Renal pelvis (tissue), 4 donors: ENCODE measurements around the gene CSNK1G2. TPM values are rescaled to one million over a fixed set of nuclear protein-coding genes. Genes with fewer than 3 reads are reported as not detected.

Experiments used
- DNase-seq: peaks from one replicate; pipeline ENCODE4 v3.0.0-alpha.2; 2013
- polyA plus RNA-seq, 3 donors: library from polyadenylated mRNA; unstranded; fragments of 120-200 nt; gene quantifications; one replicate each; pipeline ENCODE4 v1.2.1, GENCODE V29; 2013; ENCODE audit not compliant: insufficient read length in 3 of 3

CSNK1G2 gene
- polyA plus RNA-seq, 3 donors = 55.7 to 72.6 (median 70.7) TPM

DNA sequence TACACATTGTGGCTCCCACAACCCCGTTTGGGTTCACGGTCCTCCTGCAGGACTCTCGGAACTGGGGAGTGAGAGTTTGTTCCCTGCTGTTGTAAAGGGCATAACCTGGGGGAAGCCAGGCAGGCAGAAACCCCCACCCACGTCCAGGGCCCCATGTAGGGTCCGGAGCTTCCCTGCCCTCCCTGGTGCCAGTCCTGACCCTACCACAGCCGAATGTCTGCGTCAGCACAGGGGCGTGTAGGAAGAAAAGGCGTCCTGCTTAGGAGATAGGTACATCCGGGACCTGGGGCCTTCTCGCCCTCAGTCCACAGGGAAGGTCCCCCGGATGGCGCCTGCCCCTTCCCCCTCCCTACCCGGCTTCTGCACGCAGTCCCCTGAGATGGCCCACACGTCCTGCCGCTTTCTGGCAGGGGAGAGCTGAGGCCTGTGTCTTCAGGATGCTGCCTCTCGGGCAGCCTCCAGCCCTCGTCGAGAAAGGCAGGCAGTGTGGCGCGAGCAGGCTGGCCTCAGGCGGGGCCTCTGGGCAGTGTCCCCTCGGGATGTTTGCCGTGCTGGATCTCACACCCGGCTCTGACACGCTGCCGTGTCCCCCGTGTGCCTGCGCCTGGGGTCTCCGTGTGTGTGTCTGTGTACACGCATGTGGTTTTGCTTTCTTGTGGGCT is 19.1 kb downstream of the CSNK1G2 start:
- no peak for DNase-seq

DNA sequence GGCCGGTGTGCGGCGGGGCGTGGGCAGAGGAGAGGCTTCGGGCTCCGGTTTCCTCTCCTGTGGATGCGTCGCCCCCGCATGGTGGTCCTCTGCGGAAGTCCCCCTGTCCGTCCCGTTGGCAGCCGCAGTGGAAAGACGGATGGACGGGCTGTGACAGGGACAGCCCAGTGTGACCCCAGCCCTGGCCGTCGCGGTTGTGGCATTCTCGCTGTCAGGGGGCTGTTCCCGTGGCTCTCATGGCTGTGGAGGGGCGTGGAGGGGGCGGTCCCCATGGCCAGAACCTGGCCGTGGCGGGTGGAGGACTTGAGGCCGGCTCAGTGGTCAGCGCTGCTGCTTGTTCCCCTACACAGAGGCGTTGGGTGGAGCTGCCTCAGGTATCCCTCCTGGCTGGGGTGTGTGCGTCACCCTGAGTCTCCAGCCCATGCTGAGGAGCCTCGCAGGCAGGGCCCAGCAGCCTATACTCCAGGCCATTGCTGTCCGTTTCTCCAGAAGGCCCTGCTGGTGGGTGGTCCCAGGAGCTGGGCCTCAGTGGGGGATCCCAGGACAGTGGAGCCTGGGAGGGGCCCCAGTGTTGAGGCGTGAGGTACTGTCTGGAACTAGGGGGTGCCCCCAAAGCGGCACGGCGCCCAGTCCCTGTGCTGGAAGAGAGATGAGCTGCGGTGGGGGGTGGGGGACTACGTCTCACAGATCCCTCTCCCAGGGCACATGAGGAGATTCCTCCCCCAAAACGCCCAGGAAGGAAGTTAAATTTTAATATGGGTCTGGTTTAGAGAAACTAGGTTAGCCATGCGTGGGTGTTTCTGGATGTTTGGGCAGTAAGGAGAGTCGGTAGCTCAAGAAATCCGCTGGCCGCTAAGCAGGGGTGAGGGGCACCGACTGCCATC is 20.3 kb downstream of the CSNK1G2 start:
- DNase-seq = no peak

DNA sequence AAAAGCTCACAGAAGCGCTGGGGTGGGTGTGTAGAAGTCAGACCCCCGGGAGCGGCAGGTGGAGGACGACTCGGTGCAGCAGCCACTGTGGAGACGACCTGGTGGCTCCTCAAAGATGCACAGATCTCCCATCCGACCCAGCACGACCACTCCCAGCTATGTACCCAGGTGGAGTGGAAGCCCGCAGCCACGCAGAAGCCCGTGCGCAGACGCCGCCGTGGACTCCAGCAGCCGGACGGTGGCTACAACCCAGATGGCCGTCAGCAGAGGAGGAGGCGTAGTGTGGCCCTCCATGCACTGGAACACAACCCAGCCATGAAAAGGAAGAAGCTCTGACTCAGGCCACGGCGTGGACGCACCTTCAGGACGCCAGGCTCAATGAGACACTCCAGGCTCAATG is 21.7 kb downstream of the CSNK1G2 start:
- DNase-seq = no peak

DNA sequence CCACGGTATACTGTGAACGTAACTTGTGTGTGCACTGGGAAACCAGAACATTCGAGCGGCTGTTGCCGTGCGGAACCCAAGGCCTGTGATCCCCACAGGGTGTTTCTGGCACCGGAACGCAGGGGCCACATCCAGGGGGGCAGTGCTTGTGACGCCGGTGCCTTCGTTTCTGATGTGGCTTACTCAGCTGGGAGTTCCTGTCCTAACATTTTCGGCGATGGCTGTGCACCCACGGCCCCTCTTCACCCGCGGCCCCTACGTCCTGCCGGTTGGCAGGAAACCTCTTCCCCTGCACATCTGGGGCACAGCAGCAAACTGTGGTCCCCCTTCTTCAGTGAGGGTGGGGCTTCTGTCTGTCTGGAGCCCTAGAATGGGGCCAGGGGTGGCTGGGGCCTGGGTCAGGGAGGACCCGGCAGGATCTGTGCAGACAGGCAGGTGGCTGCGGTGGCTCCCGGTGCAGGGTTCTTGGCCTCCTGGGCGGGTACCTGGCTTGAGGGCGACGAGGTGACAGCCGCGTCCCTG is 26.2 kb downstream of the CSNK1G2 start:
- DNase-seq = no peak

DNA sequence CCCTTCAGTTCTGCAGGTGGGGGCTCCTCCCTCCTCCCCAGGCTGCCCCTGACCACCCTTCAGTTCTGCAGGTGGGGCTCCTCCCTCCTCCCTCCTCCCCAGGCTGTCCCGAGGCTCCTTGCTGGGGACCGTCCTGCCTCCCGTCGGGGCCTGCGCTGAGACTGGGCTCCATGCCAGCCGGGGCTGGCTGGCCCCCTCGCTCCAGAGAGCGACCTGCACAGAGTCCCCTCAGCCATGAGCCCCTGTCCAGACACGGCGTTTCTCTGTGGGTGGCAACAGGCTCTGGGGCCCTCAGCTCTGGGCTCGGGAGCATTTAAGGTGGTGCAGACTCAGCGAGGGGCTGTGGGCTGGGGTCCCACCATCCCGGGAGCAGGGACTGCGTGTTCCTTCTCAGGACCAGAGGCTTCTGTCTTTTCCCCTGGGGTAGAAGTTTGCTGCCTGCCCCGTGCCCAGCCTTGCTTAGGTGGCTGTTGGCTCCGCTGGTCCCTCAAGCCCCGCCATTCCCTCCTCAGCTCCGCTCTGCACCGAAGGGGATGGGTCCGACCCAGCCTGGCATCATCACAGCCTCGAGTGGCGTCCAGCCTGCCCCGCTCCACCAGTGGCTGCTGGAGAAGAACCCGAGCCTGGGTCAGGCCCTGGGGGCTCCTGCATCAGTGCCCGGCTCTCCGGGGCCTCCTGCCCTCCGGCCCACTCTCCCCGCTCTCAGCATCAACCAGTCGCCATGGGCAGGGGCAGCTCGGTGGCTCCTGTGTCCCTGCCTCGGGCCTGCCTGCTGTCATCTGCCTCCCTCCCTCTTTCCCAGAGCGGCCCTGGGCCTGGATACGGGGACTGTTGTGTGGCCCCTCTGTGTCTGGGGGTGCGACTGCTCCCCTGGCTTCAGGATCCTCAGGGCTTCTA is 27.6 kb downstream of the CSNK1G2 start:
- no peak for DNase-seq

DNA sequence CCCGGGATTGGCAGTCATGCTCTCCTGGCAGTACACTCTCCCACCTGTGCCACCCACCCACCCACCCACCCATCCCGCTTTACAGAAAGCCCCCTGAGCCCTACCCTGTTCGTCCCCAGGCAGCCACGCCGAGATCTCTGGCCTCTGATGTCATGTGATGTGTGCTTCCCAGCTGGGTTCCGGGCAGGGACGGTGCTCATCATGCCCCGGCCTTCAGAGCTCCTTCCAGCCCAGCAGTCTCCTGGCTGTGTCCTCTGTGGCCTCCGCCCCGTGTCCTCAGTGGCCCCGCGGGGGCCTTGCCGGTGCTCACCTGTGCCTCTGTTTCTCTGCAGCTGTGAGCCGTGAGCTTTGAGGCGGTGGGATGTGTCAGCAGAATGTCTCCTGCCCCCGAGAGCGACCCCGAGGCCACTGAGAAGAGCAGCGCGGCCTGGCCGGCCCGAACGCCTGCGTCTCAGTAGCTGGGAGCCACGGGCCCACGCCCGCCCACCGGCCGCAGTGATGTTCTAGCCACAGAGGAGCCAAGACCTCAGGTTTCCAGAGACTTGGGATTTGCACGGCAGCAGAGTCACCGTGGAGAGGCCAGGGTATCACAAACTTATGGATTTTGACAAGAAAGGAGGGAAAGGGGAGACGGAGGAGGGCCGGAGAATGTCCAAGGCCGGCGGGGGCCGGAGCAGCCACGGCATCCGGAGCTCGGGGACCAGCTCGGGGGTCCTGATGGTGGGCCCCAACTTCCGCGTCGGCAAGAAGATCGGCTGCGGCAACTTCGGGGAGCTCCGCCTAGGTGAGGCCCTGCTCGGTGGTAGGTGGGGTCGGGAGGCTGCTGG is 28.4 kb downstream of the CSNK1G2 start:
- DNase-seq = no peak

DNA sequence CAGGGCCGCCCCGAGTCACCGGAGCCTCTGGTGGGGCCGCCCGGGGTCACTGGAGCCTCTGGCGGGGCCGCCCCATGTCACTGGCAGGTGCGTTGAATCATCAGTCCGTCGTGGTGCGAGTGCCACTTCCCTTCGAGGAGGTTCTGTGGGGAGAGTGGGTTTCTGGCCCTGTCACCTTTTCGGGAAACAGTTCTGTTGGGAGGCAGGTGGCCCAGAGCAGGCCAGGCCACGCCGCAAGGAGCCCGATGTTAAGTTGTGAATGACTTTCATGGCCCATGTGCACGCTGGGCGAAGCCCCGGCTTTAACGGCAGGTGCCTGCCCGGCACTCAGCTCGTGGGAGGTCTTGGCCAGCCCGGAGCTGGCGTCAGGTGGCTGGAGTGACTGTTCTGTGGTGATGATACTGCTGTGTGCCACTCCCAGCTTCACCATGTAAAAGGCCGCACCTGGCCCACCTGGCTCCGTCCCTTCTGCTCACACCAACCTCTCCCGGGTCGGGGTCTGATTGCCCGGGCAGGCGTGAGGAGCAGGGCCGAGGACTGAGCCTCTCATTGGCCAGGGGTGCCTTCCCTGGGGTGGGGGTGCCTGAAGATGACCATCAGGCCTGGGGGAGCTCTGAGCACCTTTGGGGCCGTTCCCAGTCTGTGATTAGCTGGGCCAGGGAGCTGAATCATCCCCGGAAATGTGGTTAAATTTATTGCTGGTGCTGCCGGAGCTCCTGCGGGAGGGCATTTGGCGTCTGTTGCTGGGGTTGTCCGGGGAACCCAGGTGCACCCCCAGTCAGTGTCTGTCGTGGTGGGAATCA is 29.2 kb downstream of the CSNK1G2 start:
- DNase-seq = no peak

DNA sequence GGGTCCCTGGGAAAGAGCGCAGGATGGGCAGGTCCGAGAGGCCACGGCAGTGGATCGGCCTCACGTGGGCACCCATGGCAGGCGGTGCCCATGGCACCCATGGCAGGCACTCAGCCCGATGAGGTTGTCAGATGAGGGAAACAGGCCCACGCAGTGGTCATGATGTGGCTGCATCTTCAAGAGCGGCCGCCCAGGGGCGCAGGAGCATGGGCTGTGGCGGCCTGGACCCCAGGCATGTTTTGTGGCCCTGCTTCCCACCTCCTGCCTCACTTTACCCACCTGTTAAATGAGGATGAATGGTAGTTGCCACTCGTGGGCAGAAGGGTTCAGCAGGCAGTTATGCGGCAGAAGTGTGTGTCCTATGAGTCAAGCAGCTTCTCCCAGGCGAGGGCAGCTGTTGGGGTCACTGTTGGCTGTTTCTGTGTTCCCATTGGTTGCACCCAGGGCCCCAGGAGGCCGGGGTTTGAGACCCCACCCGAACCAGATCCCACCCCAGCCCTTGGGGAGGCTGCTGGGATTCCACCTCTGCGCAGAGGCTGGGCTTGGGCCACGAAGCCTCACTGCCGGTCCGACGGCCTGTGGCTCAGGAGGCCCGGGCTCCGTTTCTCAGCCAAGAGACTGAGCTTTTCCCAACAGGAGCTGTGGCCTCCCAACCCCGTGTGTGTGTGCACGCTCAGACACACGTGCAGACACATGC is 30.0 kb downstream of the CSNK1G2 start:
- no peak for DNase-seq

DNA sequence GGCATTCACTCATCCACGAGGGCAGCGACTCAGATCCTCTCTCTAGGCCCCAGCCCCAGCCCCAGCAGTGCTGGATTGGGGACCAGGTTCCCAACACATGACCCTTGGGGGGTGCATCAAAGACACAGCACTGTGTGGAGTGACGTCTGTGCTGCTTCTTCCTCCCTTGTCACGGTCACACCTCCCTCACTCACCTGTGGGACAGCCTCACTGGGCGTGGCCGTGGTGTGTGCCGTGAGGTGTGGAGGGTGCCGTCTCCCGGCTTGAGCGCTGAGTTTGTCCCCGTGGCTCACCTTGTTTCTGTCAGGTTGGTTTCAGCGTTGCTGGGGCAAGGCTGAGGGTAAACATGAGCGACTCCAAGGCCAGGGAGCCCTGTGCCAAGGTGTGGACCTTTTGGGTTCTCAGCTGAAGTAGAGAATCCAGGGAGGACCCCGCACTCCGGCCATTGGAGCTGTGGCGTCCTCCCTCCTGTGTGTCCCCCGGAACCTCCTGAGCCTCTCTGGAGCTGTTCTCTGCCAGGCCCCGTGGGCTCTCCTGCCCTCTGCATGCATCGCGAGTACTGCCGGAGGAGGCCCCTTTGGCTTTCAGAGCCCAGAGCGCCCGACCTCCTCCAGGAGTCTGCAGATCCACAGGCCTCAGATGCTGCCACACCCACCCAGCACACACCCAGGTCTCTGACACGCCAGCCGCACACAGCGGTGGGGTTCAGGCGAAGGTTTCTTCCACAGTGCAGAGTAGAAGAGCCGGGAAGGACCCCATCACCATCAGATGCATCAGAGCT is 33.6 kb downstream of the CSNK1G2 start:
- DNase-seq = no peak

DNA sequence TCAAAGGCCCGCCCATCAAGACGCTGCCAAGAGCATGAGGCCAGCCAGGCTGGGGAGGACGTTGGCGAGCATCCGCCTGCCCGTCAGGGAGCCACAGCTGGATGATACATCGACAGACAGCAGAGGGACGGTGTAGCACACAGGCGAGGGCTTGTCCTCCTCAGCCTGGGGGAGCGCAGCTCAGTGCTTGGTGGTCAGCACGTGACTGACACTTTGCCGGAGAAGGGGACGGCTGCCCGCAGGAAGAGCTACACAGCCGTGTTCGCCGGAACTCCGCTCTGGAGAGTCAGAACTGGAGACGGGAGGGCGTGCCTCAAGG is 34.1 kb downstream of the CSNK1G2 start:
- no peak for DNase-seq

DNA sequence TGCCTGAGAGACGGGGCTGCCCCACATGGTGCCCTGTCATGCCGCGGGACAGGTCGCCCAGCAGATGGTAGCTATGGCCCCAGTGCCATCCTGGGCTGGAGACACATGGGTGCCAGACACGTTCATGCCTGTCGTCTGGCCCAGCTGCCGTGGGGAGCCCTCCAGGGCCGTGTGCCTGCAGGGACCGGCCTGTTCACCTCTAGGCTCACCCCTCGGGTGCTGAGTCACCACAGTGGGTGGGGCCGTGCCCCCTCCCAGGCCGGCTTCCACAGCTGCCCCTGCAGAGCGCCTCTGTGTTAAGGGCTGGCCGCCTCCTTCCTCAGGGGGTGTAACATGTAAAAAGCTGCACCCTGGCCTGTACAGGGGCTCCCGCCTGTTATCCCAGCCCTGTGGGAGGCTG is 36.1 kb downstream of the CSNK1G2 start:
- DNase-seq = no peak

DNA sequence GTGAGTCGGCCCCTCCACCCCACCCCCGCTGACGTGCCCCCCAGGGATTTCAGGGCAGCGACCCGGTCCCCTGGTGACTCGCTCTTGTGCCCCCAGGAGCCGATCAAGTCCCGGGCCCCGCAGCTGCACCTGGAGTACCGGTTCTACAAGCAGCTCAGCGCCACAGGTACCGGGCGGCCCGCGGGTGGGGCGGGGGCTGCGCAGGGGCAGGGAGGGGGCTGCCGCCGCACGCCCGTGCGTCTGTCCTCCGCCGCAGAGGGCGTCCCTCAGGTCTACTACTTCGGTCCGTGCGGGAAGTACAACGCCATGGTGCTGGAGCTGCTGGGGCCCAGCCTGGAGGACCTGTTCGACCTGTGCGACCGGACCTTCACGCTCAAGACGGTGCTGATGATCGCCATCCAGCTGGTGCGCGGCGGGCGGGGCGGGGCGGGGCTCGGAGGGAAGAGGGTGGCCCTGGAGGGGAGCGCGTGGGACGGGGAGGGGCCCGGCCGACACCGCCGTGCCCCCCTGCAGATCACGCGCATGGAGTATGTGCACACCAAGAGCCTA is 37.4 kb downstream of the CSNK1G2 start:
- DNase-seq = no peak

DNA sequence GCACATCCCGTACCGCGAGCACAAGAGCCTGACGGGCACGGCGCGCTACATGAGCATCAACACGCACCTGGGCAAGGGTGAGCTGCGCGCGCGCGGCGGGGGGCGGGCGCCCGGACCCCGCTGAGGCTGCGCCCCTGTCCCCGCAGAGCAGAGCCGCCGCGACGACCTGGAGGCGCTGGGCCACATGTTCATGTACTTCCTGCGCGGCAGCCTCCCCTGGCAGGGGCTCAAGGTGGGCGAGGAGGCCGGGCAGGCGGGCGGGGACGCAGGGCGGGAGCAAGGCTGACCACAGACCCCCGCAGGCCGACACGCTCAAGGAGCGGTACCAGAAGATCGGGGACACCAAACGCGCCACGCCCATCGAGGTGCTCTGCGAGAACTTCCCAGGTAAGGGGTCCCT is 38.0 kb downstream of the CSNK1G2 start:
- no peak for DNase-seq

DNA sequence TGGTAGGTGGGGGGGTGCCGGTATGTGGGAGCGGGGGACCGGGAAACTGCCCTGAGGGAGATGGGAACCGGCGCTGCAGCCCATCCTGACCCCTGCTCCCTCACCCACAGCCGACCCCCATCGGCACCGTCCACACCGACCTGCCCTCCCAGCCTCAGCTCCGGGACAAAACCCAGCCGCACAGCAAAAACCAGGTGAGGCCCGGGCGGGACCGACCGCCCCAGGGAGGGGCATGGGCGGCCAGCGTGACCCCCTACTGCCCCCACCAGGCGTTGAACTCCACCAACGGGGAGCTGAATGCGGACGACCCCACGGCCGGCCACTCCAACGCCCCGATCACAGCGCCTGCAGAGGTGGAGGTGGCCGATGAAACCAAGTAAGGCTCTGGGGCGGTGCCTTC is 38.7 kb downstream of the CSNK1G2 start:
- DNase-seq = no peak

DNA sequence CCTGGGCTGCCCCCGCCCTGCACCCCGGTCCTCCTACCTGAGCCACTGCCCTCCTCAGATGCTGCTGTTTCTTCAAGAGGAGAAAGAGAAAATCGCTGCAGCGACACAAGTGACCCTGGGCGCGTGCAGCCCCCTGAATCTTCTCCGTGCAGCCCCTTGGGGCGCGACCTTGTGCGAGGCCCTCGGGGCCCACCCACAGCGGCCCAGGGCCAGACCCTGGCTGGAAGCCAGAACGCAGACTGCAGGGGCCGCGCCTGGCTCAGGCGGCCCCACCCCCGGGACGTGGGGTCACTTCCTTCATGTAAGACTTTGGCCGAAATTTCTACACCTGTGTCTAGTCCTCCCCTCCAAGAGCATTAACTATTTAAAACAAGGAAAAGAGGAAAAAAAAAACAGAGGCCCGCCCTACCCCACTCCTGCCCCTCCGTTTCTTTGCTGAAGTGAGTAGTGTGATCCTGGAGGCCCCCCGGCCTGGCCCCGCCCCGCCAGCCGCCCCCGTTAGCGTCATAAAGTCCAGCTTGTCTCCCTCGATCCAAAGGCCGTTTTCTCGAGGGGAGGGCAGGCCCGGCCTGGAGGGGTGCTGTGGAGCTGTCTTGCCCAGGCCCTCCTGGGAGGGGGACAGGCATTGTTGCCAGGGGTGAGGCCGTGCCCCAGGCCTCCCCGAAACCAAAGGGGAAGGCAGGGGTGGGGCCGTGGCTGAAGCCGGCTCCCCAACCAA is 39.3 kb downstream of the CSNK1G2 start:
- DNase-seq = no peak

DNA sequence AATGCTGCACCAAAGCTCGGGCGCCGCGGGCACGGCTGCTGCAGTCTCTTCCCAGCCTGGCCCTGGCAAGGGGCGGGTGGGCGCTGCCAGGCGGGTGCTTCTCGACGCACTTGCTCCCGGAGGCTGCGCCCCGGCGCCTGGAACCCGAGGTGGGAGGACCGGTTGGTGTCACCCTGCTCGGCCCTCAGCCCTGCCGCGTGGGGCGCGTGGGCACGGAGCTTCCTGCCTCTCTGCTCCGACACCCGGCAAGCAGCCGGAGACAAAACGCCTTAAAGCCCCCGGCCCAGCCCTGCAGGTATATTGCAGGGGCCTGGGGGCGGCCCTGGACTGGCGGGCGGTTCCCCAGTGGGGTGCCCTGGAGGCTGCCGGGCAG is 39.8 kb downstream of the CSNK1G2 start:
- DNase-seq = no peak

DNA sequence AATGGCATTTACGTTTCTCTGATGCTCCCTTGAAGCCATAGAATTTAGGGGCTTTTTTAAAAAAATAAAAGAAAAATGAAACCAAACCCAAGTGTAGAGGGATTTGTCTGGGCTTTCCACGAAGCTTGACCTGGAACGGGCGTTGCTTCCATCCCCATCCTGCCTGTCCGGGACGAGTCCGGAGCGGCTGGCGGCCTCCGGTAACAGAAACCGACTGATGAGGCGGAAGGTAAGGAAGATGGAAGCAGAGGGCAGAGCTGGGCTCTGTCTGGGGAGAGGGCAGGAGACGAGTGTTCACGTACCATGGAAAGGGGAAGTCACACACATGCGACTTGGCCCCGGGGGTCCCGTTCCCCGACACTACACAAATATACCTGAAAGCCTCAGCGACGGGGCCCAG is 40.3 kb downstream of the CSNK1G2 start:
- no peak for DNase-seq

DNA sequence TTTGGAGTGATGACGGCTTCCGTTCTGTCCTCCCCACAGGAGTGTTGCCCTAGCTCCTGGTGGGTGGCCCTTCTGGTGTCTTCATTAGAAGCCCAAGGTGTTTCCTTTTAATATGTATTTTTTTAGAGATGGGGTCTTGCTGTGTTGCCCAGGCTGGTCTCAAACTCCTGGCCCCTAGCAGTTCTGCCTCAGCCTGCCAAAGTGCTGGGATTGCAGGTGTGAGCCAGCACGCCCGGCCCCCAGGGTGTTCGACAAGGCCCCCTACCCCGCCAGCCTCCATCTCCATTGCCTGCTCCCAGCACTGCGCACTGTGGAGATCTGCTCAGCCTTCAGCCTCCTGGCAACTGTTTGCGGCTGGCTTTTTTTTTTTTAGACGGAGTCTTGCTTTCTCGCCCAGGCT is 43.4 kb downstream of the CSNK1G2 start:
- no peak for DNase-seq
